NOMO-1 treated with dmso at 0.1 percent for 144 hours (cell line): ENCODE measurements around the gene NPPC.
"Not testable (repeated sequence)": the region's sequence is repeated elsewhere in the genome, so short reads cannot be mapped to it uniquely, and the experiment has no call there.

ENCODE experiments used
- DNase-seq: peaks from one replicate; lab custom pipeline; 2025; ENCODE audit not compliant: unreplicated experiment; lab: John Stamatoyannopoulos, UW

The NPPC gene

DNA sequence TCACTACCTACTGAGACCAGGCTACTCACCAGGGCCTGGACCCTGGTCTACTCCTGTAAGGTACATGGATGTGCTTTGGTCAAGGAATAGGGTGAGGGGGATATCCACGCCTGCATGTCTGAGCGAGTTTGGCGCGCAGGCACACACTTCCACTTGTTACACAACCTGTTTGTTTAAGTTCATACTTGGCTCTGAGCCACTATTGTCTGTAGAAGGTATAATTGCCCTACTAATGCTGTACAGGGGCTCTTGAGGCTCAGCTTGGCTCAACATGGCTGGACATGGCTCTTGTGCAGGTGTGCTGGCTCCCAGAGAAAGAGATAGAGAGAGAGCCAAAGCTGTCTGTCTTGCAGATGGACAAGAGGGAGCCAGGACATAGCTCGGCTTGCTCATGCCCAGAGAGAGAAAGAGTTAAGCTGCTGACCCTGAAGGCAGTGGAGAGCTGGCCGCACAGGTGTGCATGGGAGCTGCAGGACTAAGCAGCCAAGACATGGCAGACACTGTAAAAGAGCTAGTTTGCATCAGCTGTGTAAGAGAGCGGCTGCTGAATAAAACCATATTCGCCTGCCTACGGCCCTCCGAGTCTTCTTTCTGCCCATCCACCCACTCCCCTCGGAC, 35.2 kb downstream of the NPPC start:
- no peak for DNase-seq

GRCh38 chr2:231887756-231888155, 38.4 kb downstream of the NPPC start:
- DNase-seq, result no peak

DNA sequence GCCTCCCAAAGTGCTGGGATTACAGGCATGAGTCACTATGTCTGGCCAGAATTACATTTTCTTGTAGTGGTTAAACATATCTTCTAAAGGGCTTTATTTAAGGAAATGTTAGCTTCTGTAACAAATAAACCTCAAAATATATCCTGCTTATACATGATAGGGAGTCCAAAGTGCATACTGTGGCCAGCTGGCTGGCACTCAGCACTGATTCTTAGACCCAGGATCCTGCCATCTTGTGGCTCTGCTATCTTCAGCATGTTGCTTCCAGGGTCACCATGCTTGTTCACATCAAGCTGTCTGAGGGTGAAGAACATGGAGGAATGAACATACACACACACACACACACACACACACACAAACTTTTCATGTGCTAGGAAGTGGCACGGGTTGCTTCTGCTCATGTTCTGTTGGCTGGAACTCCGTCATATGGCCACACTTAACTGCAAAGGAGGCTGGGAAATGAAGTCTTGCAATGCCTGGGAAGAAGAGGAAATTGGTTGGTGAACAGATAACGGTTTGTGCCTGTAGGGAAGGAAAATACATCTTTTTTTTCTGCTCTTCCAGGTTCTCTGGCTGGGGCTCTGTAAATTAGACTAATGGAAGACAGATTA, 40.0 kb downstream of the NPPC start:
- DNase-seq, result no peak

DNA sequence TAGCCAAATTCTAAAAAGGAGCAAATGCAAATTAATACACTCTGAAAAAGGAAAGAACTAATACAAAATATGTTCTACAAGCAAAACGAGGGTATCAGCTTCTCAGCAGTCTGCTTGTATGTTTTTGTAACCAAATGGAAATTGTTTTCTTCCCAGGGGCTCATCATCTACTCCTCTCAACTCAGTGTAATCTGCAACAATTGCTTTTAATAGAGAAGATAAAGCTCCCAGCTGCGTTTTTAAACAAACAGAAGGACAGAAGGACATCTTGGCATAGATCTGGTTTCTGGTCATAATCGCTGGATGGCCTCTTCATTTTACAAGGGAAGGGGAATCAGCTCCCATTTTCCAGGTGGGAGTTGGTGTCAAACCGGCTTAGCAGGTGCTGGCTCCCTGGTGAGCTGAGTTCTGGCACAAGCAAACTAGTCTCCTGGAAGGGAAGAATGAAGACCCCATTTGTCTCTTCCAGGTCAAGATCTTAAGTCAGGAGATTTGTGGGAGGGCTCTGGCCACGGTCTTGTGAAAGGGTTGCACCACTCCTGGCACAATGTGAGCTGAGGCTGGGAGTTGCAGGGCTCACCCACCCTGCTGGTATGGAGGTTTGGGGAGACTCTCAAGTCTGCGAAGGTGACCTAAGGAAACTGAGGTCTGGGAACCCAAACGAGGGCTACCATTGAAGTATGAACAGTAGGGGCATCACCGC, 41.6 kb downstream of the NPPC start:
- no peak for DNase-seq

DNA sequence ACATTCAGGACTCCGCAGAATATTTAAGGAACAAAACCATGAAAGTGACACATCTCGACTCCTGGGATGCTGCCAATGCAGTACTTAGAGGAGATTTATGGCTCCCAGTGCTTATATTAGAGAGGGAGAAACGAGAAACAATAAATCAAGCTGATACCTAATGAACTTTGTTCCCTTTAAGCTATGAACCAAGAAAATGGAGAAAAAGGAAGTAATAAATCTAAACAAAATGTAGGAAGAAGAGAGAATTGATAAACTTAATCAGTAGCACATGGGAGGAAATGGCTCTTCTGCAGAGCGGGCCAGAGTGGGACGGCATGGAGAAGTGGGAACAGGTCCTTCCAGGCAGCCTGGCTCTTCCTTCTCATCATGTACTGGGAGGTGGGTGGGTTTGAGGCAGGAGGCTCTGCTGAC, 42.7 kb downstream of the NPPC start:
- peak; percentile 32 for DNase-seq

DNA sequence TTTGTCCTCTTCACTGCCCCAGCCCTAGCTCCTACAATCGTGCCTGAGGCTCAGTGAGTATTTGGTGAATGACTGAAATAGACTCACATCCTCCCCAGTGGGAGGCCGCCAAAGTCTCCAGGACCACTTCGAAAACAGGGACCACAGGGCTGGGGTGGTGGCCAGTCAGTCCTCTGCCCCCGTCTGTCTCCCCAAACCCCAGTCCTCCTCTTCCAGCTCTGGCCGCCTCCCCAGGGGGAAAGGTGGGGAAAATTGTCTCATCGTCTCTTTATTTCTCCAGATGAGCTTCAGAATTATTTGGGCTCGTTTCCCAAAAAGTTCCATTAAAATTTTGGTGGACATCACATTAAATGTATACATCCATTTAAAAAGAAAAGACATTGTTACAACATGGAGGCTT, 43.5 kb downstream of the NPPC start:
- DNase-seq, result no peak

DNA sequence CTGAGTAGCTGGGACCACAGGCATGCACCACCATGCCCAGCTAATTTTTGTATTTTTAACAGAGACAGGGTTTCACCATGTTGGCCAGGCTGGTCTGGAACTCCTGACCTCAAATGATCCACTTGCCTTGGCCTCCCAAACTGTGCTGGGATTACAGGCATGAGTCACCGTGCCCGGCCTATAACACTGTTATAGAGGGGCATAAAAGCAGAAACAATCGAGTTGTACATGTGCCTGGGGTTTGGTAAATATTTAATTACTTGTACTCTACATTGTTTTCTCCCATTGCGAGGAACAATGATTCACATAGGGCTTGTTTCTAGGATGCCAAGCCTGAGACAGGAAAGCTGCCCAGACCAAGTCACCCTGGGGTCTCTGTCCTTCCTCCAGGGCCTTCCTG, 45.8 kb downstream of the NPPC start:
- DNase-seq, result not testable (repeated sequence)

- no peak for DNase-seq
Observed at GRCh38 chr2:231879216-231879615, 47.0 kb downstream of the NPPC start.

DNA sequence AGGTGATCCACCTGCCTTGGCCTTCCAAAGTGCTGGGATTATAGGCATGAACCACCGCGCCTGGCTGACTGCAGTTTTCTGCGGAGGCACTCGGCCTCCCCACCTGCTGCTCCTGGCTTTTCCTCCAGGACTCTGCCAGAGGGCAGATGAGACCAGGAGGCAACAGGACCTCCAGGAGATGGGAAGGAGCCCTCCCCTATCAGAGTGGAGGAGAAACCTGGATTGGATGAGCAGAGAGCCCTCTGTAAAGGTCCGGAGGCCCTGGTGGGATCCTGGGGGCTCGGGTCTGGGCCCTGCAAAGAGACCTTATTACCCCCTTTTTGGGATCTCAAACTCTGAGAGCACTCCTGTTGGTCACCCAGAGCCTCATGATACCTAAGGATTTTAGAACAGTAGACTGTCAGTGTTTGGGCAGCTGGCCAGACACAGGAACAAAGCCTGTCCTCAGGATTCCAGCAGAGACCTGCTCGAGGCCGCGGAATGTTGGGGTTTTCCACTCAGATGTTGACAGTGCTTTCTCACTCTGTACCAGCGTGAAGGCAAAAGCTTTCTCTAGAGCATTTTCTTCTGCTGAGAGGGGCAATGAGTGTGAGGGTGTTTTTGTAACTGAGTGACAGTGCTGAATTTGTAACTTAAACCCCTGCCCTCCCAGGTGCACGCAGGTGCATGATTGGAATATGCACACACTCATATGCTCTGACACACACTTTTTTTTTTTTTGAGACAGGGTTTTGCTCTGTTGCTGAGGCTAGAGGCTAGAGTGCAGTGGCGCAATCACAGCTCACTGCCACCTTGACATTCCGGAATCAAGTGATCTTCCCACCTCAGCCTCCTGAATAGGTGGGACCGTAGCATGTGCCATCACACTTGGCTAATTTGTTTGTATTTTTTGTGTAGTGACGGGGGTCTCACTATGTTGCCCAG, 48.4 kb downstream of the NPPC start:
- no peak for DNase-seq

DNA sequence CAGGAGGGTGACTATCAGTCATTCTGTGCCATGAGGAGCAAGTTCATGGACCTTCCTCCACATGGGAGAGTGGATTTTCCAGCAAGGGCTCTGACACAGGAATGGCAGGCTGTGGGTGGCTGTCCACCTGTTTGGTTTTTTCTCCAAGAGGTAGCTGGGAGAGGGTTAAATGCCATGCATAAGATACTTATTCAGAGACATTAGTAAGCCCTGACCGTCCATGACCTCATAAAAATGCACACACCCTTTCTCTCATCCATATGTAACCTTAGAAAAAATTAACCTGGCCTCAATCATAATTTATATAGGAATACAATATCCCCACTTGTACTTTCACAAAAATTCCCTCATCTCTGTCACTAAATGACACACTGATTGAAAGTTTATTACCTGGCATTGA, 51.3 kb downstream of the NPPC start:
- no peak for DNase-seq
